Tibial nerve (tissue), 4 donors: ENCODE results near the gene ANKFN1.

Experiments used
- EP300 ChIP-seq, 2 donors: sonication (generic); formaldehyde crosslinking; IDR thresholded peaks; one replicate each; pipeline ENCODE4 v1.6.1; 2017; ENCODE audit warnings: antibody characterized with exemption in 2 of 2, mild to moderate bottlenecking in 1 of 2
- POLR2A ChIP-seq, 2 donors: fragments of 450-650 bp; IDR thresholded peaks; one replicate each; pipeline ENCODE4 v1.6.1; 2017; ENCODE audit warnings: antibody characterized with exemption in 2 of 2, mild to moderate bottlenecking in 2 of 2, moderate library complexity in 2 of 2
- TF ChIP-seq, protein P1 (sequence below), 5 experiments: fragments of 200-600 bp in 3 of 5; fragments of 450-650 bp in 2 of 5; sonication (generic) in 3 of 5; IDR thresholded peaks; one replicate each; pipeline ENCODE4 v1.5.1; 2016 to 2019; ENCODE audit warnings: antibody characterized with exemption in 5 of 5, mild to moderate bottlenecking in 3 of 5, moderate library complexity in 2 of 5

DNA sequence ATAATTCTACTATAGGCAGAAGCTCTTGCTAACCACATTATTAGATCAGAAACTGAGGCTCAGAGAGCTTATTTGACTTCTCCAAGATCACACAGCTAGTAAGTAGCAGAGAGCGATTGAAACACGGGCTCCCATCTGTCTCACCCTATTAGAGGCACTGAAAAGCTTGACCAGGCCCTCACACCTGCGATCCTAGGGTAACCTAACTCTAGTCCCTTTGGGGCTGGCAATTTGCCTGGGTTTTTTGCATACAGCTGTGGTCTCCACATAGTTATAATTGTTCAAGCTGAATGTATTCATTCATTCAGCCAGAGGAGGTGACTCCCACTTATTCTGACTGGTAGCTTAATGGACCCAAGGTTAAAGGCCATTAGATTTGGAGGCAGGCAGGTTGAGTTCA, 121.2 kb downstream of the ANKFN1 start:
- no peak for TF ChIP-seq POLR2A (IDR thresholded peaks at IDR 0.05)
- TF ChIP-seq, protein P1, sequence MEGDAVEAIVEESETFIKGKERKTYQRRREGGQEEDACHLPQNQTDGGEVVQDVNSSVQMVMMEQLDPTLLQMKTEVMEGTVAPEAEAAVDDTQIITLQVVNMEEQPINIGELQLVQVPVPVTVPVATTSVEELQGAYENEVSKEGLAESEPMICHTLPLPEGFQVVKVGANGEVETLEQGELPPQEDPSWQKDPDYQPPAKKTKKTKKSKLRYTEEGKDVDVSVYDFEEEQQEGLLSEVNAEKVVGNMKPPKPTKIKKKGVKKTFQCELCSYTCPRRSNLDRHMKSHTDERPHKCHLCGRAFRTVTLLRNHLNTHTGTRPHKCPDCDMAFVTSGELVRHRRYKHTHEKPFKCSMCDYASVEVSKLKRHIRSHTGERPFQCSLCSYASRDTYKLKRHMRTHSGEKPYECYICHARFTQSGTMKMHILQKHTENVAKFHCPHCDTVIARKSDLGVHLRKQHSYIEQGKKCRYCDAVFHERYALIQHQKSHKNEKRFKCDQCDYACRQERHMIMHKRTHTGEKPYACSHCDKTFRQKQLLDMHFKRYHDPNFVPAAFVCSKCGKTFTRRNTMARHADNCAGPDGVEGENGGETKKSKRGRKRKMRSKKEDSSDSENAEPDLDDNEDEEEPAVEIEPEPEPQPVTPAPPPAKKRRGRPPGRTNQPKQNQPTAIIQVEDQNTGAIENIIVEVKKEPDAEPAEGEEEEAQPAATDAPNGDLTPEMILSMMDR (IDR thresholded peaks at IDR 0.05), result no peak
- no peak for TF ChIP-seq EP300 (IDR thresholded peaks at IDR 0.05)
